ENCODE data around the gene RNU2-1.
"Not testable (repeated sequence)": the region's sequence is repeated elsewhere in the genome, so short reads cannot be mapped to it uniquely, and the experiment has no call there.

RNU2-1 gene

DNA sequence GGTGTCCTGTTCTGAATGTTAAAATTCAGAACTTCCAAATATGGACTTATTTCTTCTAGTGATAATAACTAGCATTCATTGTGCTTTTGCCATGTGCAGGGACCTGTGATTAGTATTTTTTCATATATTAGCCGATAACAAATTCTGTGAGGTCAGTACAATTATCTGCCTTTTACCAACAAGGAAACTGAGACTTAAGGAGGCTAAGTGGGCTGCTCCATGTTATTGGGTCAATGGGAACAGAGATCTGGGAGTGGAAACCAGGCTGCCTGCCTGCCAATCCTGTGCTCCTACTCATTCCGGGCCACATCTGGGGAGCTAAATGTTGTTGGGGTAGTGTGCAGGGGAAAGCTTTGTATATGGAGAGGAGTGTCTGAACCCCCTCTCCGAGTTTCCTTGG, 18.4 kb downstream of the RNU2-1 start:
- DNase-seq = no peak

DNA sequence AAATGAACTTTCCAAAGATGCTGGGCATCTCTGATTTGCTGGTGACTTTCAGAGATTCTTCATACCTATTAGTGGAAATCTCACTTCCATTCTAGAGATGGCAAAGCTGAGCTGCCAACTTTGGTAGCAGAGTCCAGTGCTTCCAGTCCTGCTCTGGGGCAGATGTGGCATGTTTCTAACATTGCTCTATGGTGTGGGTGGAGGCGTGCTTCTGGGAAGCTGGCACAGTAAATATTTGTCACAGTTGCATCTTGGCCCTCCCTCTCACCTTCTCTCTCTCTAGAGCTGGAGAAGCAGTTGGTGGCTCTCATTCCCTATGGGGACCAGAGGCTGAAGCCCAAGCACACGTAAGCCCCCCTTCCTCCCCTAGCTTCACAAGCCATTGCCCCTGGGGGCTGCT, 20.2 kb downstream of the RNU2-1 start:
- DNase-seq = no peak

DNA sequence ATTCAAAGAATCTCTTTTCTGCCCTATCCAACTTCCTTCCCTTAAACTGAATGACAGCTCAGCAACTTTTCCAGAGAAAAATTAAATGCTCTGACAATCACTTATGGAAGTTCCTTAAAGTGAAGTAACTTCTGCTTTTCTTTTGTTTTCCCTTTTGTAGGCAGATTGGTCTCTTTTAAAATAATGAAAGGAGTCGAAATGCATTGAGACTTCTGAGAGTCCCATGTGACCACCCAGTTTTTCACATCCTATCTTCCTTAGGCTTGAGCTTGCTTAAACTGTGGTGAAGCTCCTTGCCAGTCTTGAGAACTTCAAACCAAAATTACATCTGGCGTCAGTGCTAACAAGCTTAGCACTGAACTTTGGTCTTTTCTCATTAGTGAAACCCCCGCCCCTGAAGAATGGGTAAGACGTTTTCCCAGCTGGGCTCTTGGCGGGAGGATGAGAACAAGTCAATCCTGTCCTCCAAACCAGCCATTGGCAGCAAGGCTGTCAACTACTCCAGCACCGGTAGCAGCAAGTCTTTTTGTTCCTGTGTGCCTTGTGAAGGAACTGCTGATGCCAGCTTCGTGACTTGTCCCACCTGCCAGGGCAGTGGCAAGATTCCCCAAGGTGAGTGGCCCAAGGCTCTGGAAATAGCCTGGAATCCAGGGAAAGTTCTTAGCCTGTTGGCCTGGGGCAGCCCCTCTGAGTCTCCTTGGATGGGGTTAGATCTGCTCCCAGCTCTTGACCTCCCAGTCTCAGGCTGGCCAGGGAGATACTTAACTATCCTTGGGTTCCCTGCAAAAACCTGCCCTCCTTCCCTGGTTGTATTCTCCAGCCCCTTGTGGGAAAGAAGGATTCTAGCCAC, 20.9 kb downstream of the RNU2-1 start:
- DNase-seq = no peak

GRCh38 chr17:43211480-43212402, 22.0 kb downstream of the RNU2-1 start, which contains the start of gene TMEM106A:
TMEM106A (plus strand) TSS chr17:43211875; CDS start chr17:43213042, 1,167 bp downstream.
- DNase-seq = peak; percentile 59

GRCh38 chr17:43211123-43211479, 22.7 kb downstream of the RNU2-1 start:
- DNase-seq = no peak

DNA sequence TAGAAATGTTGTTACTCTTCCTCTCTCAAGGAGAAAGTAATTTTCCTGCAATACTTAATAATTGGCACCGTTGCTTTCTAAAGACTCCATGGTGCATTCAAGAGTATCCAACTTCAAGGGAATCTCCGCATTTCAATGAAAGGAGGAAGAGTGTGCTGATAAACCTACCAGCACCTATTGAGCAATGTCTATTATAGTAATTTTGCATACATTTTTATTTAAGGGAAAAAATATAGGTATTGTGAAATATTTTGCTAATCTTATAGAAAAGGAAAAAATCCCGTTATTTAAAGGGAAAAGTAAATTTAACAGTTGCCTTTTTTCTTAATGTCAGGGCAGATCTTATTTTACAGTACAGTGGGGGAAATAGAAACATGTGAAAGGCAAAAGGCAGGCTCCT, 23.2 kb downstream of the RNU2-1 start:
- DNase-seq = no peak

- not testable (repeated sequence) for DNase-seq
Observed at GRCh38 chr17:43203013-43203412, 30.8 kb downstream of the RNU2-1 start.

DNA sequence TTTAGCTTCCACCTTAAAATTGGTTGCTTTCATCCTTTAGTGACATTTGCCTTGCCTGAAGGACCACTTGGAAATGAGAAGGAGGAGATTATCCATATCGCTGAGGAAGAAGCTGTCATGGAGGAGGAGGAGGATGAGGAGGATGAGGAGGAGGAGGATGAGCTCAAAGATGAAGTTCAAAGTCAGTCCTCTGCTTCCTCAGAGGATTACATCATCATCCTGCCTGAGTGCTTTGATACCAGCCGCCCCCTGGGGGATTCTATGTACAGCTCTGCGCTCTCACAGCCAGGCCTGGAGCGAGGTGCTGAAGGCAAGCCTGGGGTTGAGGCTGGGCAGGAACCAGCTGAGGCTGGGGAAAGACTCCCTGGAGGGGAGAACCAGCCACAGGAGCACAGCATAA, 33.6 kb downstream of the RNU2-1 start:
- no peak for DNase-seq

DNA sequence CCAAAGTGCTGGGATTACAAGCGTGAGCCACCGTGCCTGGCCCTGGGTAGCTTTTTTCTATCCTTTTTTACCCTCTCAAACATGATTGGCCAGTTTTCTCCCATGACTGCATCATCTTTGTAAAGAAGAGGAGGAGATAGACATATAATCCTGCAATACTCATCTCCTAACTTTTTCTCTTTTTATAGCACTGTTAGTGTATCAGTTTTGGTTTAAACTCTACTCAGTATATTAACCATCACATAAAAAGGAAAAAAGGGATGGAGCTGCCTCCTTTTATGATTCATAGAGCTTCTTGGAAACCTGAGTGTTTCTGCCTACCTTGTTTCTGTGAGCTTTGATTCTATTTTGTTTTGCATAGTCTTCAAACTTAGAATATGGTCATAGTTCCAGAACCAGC, 34.1 kb downstream of the RNU2-1 start:
- no peak for DNase-seq

GRCh38 chr17:43193251-43193650, 40.5 kb downstream of the RNU2-1 start:
- DNase-seq = no peak

DNA sequence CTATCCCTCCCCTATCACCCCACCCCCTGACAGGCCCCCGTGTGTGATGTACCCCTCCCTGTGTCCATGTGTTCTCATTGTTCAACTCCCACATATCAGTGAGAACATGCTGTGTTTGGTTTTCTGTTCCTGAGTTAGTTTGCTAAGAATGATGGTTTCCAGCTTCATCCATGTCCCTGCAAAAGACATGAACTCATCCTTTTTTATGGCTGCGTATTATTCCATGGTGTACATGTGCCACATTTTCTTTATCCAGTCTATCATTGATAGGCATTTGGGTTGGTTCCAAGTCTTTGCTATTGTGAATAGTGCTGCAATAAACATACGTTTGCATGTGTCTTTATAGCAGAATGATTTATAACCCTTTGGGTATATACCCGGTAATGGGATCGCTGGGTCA, 47.1 kb downstream of the RNU2-1 start:
- not testable (repeated sequence) for DNase-seq

- no peak for DNase-seq
Observed at GRCh38 chr17:43183921-43184320, 49.9 kb downstream of the RNU2-1 start.
